Activated CD4-positive, alpha-beta memory T cell treated with anti-CD3 and anti-CD28 coated beads, Interleukin-2, amount 10 ng/mL, durations not matched to agents 7 days and 5 days (primary cell): ENCODE data around the gene YLPM1. TPM values are rescaled to one million over a fixed set of nuclear protein-coding genes. Genes with fewer than 3 reads are reported as not detected.

ENCODE experiments used
- total RNA-seq, 2 experiments: library from RNA; stranded (reverse); gene quantifications; one replicate each; pipeline ENCODE4 v1.2.3, GENCODE V29; 2021

Gene YLPM1
- total RNA-seq, 2 experiments from 2014 or later = 52.3 to 55.4 TPM

Other genes starting within 250 kb of the YLPM1 start
- under 1 TPM; 0.28 to 0.40 TPM for gene LTBP2, start 151.1 kb upstream of the YLPM1 start, total RNA-seq
- gene AREL1, start 50.2 kb upstream of the YLPM1 start, total RNA-seq = 10 to 100 TPM; 42.4 to 43.1 TPM
- 10 to 100 TPM; 56.6 to 58.6 TPM for gene FCF1, start 50.2 kb upstream of the YLPM1 start, total RNA-seq
- not detected for gene PROX2, start 112.8 kb downstream of the YLPM1 start, total RNA-seq
- gene DLST, start 118.6 kb downstream of the YLPM1 start, total RNA-seq = 100 to 1,000 TPM; 106 to 108 TPM
- 1 to 10 TPM; 3.6 to 3.8 TPM for gene RPS6KL1, start 159.9 kb downstream of the YLPM1 start, total RNA-seq
- under 1 TPM; 0.23 to 0.38 TPM for gene PGF, start 192.3 kb downstream of the YLPM1 start, total RNA-seq
- 10 to 100 TPM; 63.7 to 64.0 TPM for gene EIF2B2, start 239.6 kb downstream of the YLPM1 start, total RNA-seq